Measurements from ENCODE around the gene RBM41.

- TF ChIP-seq POLR2A (IDR thresholded peaks at IDR 0.05; ENCODE audit: low read length) (no peak), GATA1 (IDR thresholded peaks at IDR 0.05; ENCODE audit: low read depth, low read length) (no peak)
Measured at GRCh38 chrX:107076158-107076557, 42.5 kb downstream of the RBM41 start.
